Measurements from ENCODE around the gene NCAPD3. TPM values are rescaled to one million over a fixed set of nuclear protein-coding genes. Genes with fewer than 3 reads are reported as not detected.

NCAPD3 gene
- total and polyA plus RNA-seq, 9 of the 15 experiments (the other 6 are each of a cell fraction or from before 2014, with no cell fraction given): 23.6 to 80.6 (median 58.6) TPM

DNA sequence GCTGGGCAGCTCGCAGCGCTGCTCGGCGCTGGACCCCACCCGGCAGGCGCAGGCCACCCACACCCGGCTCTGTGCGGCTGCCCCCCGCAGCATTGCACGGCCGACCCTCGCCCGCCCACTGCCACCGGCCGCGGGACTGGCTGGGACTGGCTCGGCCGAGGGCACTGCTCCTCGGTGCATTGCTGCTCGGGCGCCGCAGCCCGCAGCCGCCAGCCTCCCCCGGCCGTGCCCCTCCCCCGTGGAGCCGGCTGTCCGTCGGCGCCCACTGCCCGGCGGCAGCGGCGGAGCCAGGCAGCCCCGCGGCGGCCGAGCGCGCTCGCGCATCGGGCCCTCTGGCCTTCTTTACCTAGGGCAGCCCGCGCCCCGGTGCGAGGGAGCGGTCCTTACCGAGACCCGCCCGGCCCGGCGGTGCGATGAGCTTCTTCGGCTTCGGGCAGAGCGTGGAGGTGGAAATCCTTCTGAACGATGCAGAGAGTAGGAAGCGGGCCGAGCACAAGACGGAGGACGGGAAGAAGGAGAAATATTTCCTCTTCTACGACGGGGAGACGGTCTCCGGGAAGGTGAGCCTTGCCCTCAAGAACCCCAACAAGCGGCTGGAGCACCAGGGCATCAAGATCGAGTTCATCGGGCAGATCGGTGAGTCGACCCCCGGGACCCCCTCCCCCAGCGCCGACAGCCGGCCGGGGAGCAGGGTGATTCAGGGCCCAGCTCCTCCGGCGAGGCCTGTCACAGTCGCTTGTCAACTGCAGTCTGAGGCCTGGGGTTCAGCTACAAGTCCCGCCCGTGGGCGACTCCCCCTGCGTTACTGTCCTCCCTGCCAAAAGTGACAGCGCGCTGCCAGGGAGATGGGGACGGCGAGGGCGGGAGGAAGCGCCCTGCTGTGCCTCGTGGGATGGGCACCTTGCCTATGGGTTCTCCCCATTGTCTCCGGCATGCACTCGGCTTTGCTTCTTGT lies 1.2 kb upstream of the NCAPD3 start (continued):
- TF ChIP-seq, protein P1, sequence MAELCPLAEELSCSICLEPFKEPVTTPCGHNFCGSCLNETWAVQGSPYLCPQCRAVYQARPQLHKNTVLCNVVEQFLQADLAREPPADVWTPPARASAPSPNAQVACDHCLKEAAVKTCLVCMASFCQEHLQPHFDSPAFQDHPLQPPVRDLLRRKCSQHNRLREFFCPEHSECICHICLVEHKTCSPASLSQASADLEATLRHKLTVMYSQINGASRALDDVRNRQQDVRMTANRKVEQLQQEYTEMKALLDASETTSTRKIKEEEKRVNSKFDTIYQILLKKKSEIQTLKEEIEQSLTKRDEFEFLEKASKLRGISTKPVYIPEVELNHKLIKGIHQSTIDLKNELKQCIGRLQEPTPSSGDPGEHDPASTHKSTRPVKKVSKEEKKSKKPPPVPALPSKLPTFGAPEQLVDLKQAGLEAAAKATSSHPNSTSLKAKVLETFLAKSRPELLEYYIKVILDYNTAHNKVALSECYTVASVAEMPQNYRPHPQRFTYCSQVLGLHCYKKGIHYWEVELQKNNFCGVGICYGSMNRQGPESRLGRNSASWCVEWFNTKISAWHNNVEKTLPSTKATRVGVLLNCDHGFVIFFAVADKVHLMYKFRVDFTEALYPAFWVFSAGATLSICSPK (IDR thresholded peaks at IDR 0.05; ENCODE audit: borderline replicate concordance): no peak
- TF ChIP-seq CHCHD3 (CRISPR knock-in tag; IDR thresholded peaks at IDR 0.05) (no peak), HMG20B (CRISPR knock-in tag; IDR thresholded peaks at IDR 0.05) (no peak), STAT5B (CRISPR knock-in tag; IDR thresholded peaks at IDR 0.05) (no peak), BRCA1 (IDR thresholded peaks at IDR 0.05) (no peak), BRCA1 (CRISPR knock-in tag; IDR thresholded peaks at IDR 0.05) (no peak), RBM25 (IDR thresholded peaks at IDR 0.05; ENCODE audit: low read depth, low read length, severe bottlenecking) (no peak), CC2D1A (IDR thresholded peaks at IDR 0.05) (no peak), SIN3B (IDR thresholded peaks at IDR 0.05; ENCODE audit: low read depth) (peak; percentile 62; the same call in 1 of the 2 replicates), SUPT5H (IDR thresholded peaks at IDR 0.05) (no peak), MEIS2 (IDR thresholded peaks at IDR 0.05; ENCODE audit: partially characterized antibody) (peak; percentile 32), HNRNPUL1 (IDR thresholded peaks at IDR 0.05; ENCODE audit: low read length) (no peak), FIP1L1 (IDR thresholded peaks at IDR 0.05; ENCODE audit: low read depth, low read length, poor library complexity, severe bottlenecking) (peak; percentile 3), CCNT2 (IDR thresholded peaks at IDR 0.05; ENCODE audit: borderline replicate concordance, extremely low read depth, insufficient read length, low read depth, low read length) (peak; percentile 68), JUNB (CRISPR knock-in tag; conservative IDR thresholded peaks at IDR 0.05) (no peak), RAD51 (IDR thresholded peaks at IDR 0.05; ENCODE audit: borderline replicate concordance, low read depth) (no peak), SMARCA5 (IDR thresholded peaks at IDR 0.05) (no peak)
- TF ChIP-seq, protein P2, sequence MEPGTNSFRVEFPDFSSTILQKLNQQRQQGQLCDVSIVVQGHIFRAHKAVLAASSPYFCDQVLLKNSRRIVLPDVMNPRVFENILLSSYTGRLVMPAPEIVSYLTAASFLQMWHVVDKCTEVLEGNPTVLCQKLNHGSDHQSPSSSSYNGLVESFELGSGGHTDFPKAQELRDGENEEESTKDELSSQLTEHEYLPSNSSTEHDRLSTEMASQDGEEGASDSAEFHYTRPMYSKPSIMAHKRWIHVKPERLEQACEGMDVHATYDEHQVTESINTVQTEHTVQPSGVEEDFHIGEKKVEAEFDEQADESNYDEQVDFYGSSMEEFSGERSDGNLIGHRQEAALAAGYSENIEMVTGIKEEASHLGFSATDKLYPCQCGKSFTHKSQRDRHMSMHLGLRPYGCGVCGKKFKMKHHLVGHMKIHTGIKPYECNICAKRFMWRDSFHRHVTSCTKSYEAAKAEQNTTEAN (CRISPR knock-in tag; IDR thresholded peaks at IDR 0.05): no peak
- TF ChIP-seq, protein P3, sequence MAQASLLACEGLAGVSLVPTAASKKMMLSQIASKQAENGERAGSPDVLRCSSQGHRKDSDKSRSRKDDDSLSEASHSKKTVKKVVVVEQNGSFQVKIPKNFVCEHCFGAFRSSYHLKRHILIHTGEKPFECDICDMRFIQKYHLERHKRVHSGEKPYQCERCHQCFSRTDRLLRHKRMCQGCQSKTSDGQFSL (CRISPR knock-in tag; IDR thresholded peaks at IDR 0.05): no peak
- TF ChIP-seq, protein P3 (tag; IDR thresholded peaks at IDR 0.05): no peak
- TF ChIP-seq, protein P4, sequence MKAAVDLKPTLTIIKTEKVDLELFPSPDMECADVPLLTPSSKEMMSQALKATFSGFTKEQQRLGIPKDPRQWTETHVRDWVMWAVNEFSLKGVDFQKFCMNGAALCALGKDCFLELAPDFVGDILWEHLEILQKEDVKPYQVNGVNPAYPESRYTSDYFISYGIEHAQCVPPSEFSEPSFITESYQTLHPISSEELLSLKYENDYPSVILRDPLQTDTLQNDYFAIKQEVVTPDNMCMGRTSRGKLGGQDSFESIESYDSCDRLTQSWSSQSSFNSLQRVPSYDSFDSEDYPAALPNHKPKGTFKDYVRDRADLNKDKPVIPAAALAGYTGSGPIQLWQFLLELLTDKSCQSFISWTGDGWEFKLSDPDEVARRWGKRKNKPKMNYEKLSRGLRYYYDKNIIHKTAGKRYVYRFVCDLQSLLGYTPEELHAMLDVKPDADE (conservative IDR thresholded peaks at IDR 0.05; ENCODE audit: control insufficient read depth, low read depth, low read length): peak; percentile 43; the same call in 1 of the 2 replicates
- TF ChIP-seq, protein P5, sequence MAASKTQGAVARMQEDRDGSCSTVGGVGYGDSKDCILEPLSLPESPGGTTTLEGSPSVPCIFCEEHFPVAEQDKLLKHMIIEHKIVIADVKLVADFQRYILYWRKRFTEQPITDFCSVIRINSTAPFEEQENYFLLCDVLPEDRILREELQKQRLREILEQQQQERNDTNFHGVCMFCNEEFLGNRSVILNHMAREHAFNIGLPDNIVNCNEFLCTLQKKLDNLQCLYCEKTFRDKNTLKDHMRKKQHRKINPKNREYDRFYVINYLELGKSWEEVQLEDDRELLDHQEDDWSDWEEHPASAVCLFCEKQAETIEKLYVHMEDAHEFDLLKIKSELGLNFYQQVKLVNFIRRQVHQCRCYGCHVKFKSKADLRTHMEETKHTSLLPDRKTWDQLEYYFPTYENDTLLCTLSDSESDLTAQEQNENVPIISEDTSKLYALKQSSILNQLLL (CRISPR knock-in tag; IDR thresholded peaks at IDR 0.05; ENCODE audit: borderline replicate concordance): no peak
